ENCODE results near the gene MOB1B. TPM values are rescaled to one million over a fixed set of nuclear protein-coding genes. Genes with fewer than 3 reads are reported as not detected.

The MOB1B gene
- polyA plus RNA-seq, 2 donors = 2.8 to 3.4 TPM

DNA sequence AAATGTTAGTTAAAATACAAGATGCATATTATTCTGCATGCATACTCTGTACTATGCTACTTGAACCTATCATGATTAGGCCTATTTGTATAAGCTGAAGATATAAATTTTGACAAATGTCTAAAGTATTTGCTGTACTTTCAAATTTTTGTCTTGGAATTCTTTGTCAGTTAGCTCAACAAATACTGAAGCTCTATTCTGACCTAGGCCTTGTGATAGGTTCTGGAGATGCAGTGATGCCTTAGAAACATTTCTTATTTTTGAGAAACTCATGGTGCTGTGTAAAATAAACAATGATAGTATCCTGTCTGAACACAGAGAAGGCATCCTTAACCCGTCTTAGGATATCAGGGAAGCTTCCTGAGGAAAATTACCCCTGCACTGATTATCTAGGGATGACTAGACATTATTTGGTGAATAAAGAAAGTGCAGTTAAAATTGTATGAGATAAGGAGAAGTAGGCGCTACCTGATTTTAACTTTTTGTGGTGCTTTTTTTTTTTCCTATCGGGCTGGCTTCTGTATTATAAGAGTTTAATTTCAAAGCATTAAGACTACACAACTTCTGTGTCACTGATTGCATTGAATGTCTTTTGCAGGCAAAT lies 43.4 kb downstream of the MOB1B start:
- no peak overlapping the region for H3K27ac ChIP-seq (ENCODE audit: low read depth in 2 of 2, low read length in 1 of 2)
- H3K36me3 ChIP-seq (ENCODE audit: control insufficient read depth in 2 of 2, insufficient read depth in 2 of 2, low read length in 1 of 2) = no peaks in the 10 kb centered on the region
- H3K27me3 ChIP-seq (ENCODE audit: control insufficient read depth in 1 of 2, insufficient read depth in 2 of 2, low read length in 2 of 2) = no peaks in the 10 kb centered on the region
- no peaks in the 10 kb centered on the region for H3K9me3 ChIP-seq (ENCODE audit: control insufficient read depth in 2 of 2, insufficient read depth in 1 of 2, low read depth in 1 of 2, low read length in 1 of 2)
- WGBS, 2 donors = 84 to 89% methylated on average over 3 of the region's 3 CpGs
- H3K4me3 ChIP-seq (ENCODE audit: low read depth in 1 of 2, low read length in 2 of 2) = no peak overlapping the region
- no peaks in the 10 kb centered on the region for H3K4me1 ChIP-seq (ENCODE audit: control insufficient read depth in 2 of 2, insufficient read depth in 2 of 2, low read length in 1 of 2)

DNA sequence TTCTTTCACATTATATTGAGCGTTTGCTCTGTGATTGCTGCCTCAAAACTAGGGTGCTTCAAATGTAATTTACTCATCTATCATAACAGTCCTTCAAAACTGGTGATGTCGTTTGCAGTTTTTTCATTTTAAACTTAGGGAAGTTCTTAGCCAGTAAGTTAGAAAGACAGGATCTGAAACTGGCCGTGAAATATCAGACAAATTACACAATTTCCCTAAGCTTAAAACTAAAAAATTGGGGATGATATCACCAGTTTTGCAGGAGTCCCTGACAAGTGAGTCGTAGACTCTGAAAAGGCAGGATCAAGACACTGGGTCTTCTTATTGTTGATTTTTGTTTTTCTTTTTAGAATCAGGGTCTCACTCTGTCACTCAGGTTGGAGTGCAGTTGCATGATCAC lies 44.8 kb downstream of the MOB1B start:
- no peaks in the 10 kb centered on the region for H3K36me3 ChIP-seq (ENCODE audit: control insufficient read depth in 2 of 2, insufficient read depth in 2 of 2, low read length in 1 of 2)
- no peak overlapping the region for H3K27ac ChIP-seq (ENCODE audit: low read depth in 2 of 2, low read length in 1 of 2)
- WGBS, 2 donors = 85 to 86% methylated on average over 4 of the region's 4 CpGs

DNA sequence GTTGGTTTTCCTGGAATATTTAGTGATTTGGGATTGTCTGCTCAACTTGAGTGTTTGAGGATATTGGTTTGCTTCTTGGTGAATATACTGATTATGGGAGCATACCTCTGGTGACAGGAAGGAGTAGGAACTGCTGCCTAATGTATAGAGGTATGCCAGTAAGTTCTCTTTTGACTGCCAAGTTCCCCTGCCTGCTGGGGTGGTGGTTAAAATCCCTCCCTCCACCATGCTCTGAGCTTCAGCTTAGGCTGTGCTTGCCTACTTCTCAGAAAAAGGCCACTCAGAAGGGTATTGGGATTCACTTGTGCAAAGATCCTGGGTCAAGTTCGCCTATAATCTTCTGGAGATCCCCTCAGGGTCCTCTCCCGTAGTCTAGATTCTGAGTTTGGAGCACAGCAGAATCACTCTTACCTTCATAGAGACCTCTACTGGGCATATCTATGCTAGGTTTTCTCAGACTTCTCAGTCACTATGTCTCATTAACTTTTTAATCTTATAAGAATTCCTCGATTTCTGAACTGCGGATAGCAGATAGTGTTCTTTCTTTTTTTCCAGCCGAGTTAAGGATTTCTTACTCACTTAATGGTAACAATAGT lies 46.6 kb downstream of the MOB1B start:
- Histone ChIP-seq H3K4me1 (ENCODE audit: control insufficient read depth in 2 of 2, insufficient read depth in 2 of 2, low read length in 1 of 2) (no peaks in the 10 kb centered on the region), H3K9me3 (ENCODE audit: control insufficient read depth in 2 of 2, insufficient read depth in 1 of 2, low read depth in 1 of 2, low read length in 1 of 2) (no peaks in the 10 kb centered on the region), H3K27me3 (ENCODE audit: control insufficient read depth in 1 of 2, insufficient read depth in 2 of 2, low read length in 2 of 2) (no peaks in the 10 kb centered on the region), H3K27ac (ENCODE audit: low read depth in 2 of 2, low read length in 1 of 2) (no peak overlapping the region), H3K4me3 (ENCODE audit: low read depth in 1 of 2, low read length in 2 of 2) (no peak overlapping the region), H3K36me3 (ENCODE audit: control insufficient read depth in 2 of 2, insufficient read depth in 2 of 2, low read length in 1 of 2) (no peaks in the 10 kb centered on the region)
- 79 to 86% methylated on average over 5 of the region's 5 CpGs for WGBS, 2 donors

More for the DNA sequence above, 44.8 kb downstream of the MOB1B start:
- no peak overlapping the region for H3K4me3 ChIP-seq (ENCODE audit: low read depth in 1 of 2, low read length in 2 of 2)
- no peaks in the 10 kb centered on the region for H3K4me1 ChIP-seq (ENCODE audit: control insufficient read depth in 2 of 2, insufficient read depth in 2 of 2, low read length in 1 of 2)
- no peaks in the 10 kb centered on the region for H3K27me3 ChIP-seq (ENCODE audit: control insufficient read depth in 1 of 2, insufficient read depth in 2 of 2, low read length in 2 of 2)
- no peaks in the 10 kb centered on the region for H3K9me3 ChIP-seq (ENCODE audit: control insufficient read depth in 2 of 2, insufficient read depth in 1 of 2, low read depth in 1 of 2, low read length in 1 of 2)

DNA sequence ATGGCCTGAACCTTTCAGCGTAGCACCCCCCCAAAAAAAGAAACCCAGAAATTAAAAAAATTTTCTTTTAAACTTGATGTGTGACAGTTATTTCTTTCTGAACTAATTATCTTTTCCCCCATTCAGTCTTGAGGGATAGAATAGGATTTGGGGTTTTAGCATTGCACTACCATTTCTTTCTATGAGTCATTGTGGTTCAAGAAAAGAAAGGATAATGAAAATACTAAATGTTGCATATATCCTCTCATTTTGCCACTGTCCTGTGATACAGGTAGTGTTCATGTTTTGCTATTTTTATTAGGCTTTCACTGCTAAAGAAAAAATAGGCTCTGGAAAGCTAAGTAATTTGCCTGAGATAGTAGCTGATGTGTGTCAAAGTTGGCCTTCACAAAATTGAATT lies 51.9 kb downstream of the MOB1B start:
- H3K36me3 ChIP-seq (ENCODE audit: control insufficient read depth in 2 of 2, insufficient read depth in 2 of 2, low read length in 1 of 2) = no peaks in the 10 kb centered on the region
- no peaks in the 10 kb centered on the region for H3K9me3 ChIP-seq (ENCODE audit: control insufficient read depth in 2 of 2, insufficient read depth in 1 of 2, low read depth in 1 of 2, low read length in 1 of 2)
- no peaks in the 10 kb centered on the region for H3K27me3 ChIP-seq (ENCODE audit: control insufficient read depth in 1 of 2, insufficient read depth in 2 of 2, low read length in 2 of 2)
- H3K4me1 ChIP-seq (ENCODE audit: control insufficient read depth in 2 of 2, insufficient read depth in 2 of 2, low read length in 1 of 2) = no peaks in the 10 kb centered on the region
- 90 to 100% methylated on average over 1 of the region's 1 CpG for WGBS, 2 donors
- no peak overlapping the region for H3K27ac ChIP-seq (ENCODE audit: low read depth in 2 of 2, low read length in 1 of 2)
- no peak overlapping the region for H3K4me3 ChIP-seq (ENCODE audit: low read depth in 1 of 2, low read length in 2 of 2)

DNA sequence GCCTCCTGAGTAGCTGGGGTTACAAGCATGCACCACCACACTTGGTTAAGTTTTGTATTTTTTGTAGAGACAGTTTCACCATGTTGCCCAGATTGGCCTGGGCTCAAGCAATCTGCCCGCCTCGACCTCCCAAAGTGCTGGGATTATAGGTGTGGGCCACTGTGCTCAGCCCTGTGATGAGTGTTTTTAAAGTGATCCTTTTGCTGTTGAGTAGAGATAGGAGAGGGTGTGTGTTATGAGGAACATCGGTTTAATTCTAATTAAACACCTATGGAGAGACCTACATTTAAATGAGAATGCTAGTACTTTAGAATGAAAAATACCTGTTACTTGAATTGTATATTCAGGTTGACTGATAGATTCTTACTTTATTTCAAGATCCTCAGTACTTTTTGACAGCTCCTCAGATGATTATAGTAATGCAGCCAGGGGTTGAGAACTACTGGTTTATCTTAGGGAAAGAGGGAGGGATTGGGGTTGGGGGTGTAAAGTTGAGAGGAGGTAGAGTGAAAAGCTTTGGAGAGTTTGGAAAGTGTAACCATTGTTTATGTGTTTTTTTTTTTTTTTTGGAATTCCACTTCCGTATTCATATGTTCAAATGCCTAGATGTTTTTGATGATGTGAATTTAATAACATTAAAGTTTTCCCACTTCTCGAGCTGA lies 54.5 kb downstream of the MOB1B start:
- H3K9me3 ChIP-seq (ENCODE audit: control insufficient read depth in 2 of 2, insufficient read depth in 1 of 2, low read depth in 1 of 2, low read length in 1 of 2) = no peaks in the 10 kb centered on the region
- H3K27ac ChIP-seq (ENCODE audit: low read depth in 2 of 2, low read length in 1 of 2) = no peak overlapping the region
- H3K27me3 ChIP-seq (ENCODE audit: control insufficient read depth in 1 of 2, insufficient read depth in 2 of 2, low read length in 2 of 2) = no peaks in the 10 kb centered on the region
- no peak overlapping the region for H3K4me3 ChIP-seq (ENCODE audit: low read depth in 1 of 2, low read length in 2 of 2)
- no peaks in the 10 kb centered on the region for H3K36me3 ChIP-seq (ENCODE audit: control insufficient read depth in 2 of 2, insufficient read depth in 2 of 2, low read length in 1 of 2)
- no peaks in the 10 kb centered on the region for H3K4me1 ChIP-seq (ENCODE audit: control insufficient read depth in 2 of 2, insufficient read depth in 2 of 2, low read length in 1 of 2)
- 77 to 81% methylated on average over 5 of the region's 5 CpGs for WGBS, 2 donors

DNA sequence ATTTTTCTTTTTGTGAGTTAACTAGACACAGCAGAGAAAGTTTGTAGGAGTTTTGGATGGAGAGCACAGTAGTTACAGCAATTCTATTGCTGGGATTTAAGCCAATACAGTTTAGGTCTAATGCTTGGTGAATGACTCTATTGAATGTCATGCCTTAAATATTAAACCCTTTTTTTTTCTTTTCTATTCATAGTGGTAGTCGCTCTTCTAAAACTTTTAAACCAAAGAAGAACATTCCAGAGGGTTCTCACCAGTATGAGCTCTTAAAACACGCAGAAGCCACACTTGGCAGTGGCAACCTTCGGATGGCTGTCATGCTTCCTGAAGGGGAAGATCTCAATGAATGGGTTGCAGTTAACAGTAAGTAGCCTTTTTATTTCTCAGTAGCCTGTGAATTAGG lies 56.5 kb downstream of the MOB1B start:
- H3K36me3 ChIP-seq (ENCODE audit: control insufficient read depth in 2 of 2, insufficient read depth in 2 of 2, low read length in 1 of 2) = no peaks in the 10 kb centered on the region
- no peak overlapping the region for H3K4me3 ChIP-seq (ENCODE audit: low read depth in 1 of 2, low read length in 2 of 2)
- no peaks in the 10 kb centered on the region for H3K4me1 ChIP-seq (ENCODE audit: control insufficient read depth in 2 of 2, insufficient read depth in 2 of 2, low read length in 1 of 2)
- H3K27me3 ChIP-seq (ENCODE audit: control insufficient read depth in 1 of 2, insufficient read depth in 2 of 2, low read length in 2 of 2) = no peaks in the 10 kb centered on the region
- H3K9me3 ChIP-seq (ENCODE audit: control insufficient read depth in 2 of 2, insufficient read depth in 1 of 2, low read depth in 1 of 2, low read length in 1 of 2) = no peaks in the 10 kb centered on the region
- no peak overlapping the region for H3K27ac ChIP-seq (ENCODE audit: low read depth in 2 of 2, low read length in 1 of 2)
- 66 to 74% methylated on average over 3 of the region's 3 CpGs for WGBS, 2 donors

DNA sequence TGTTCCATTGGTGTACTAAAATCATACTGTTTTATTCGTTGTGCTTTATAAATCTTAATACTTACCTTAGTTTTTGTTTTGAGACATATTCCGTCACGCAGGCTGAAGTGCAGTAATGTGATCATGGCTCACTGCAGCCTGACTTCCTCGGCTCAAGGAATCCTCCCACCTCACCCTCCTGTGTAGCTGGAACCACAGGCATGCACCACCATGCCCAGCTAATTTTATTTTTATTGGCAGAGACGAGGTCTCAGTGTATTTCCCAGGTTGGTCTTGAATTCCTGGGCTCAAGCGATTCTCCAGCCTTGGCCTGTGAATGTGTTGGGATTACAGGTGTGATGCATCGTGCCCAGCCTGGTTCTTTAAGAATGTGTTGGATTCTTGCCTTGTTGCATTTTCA lies 66.9 kb downstream of the MOB1B start:
- Histone ChIP-seq H3K4me1 (ENCODE audit: control insufficient read depth in 2 of 2, insufficient read depth in 2 of 2, low read length in 1 of 2) (no peaks in the 10 kb centered on the region), H3K4me3 (ENCODE audit: low read depth in 1 of 2, low read length in 2 of 2) (no peak overlapping the region), H3K36me3 (ENCODE audit: control insufficient read depth in 2 of 2, insufficient read depth in 2 of 2, low read length in 1 of 2) (no peaks in the 10 kb centered on the region), H3K27ac (ENCODE audit: low read depth in 2 of 2, low read length in 1 of 2) (no peak overlapping the region), H3K27me3 (ENCODE audit: control insufficient read depth in 1 of 2, insufficient read depth in 2 of 2, low read length in 2 of 2) (no peaks in the 10 kb centered on the region), H3K9me3 (ENCODE audit: control insufficient read depth in 2 of 2, insufficient read depth in 1 of 2, low read depth in 1 of 2, low read length in 1 of 2) (no peaks in the 10 kb centered on the region)
- 66 to 71% methylated on average over 7 of the region's 7 CpGs for WGBS, 2 donors

DNA sequence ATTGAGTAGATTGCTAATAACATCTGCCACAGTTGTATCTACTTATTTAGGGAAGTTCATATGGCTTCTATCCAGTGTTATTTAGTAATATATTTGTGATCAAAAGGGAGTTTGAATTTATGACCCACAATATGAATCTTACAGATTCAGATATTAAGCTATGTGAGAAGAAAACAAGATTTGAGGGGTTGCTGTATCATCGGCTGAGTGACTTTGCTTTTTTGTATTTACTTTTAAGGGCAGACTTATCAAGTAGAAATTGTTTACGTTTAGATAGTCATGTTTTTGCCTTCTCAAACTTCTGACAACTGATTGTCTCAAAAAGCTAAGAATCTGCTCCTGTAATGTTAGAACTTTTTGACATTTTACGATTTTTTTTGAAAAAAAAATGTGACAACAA lies 74.1 kb downstream of the MOB1B start:
- no peaks in the 10 kb centered on the region for H3K27me3 ChIP-seq (ENCODE audit: control insufficient read depth in 1 of 2, insufficient read depth in 2 of 2, low read length in 2 of 2)
- no peaks in the 10 kb centered on the region for H3K4me1 ChIP-seq (ENCODE audit: control insufficient read depth in 2 of 2, insufficient read depth in 2 of 2, low read length in 1 of 2)
- WGBS, 2 donors = 79 to 89% methylated on average over 3 of the region's 3 CpGs
- H3K9me3 ChIP-seq (ENCODE audit: control insufficient read depth in 2 of 2, insufficient read depth in 1 of 2, low read depth in 1 of 2, low read length in 1 of 2) = no peaks in the 10 kb centered on the region
- no peak overlapping the region for H3K4me3 ChIP-seq (ENCODE audit: low read depth in 1 of 2, low read length in 2 of 2)
- no peaks in the 10 kb centered on the region for H3K36me3 ChIP-seq (ENCODE audit: control insufficient read depth in 2 of 2, insufficient read depth in 2 of 2, low read length in 1 of 2)
- no peak overlapping the region for H3K27ac ChIP-seq (ENCODE audit: low read depth in 2 of 2, low read length in 1 of 2)

DNA sequence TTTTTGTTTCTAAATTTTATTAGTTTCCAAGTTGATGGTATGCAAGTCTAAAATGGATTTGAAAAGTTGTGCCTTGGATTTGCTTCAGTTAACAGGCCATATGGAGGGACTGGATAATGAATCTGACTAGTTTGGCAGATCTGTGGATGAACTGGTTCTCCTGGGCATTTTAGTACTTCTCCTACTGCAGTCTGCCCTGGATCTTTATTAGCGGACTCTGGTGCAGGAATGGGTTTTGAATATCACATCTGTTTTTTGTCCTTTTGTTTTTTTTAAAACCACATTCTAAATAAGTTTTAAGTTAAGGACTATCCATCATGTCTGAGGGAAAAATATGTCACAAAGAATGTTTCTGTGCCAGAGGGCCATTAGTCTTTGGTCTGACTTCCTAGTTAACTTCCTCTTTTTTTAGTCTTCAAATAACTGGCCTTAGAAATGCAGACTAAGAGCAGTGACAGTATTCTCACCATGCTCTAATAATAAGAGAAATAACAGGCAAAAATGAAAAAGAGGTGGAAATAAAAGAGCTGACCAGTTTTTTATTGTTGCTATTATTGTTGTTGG lies 77.4 kb downstream of the MOB1B start:
- no peaks in the 10 kb centered on the region for H3K9me3 ChIP-seq (ENCODE audit: control insufficient read depth in 2 of 2, insufficient read depth in 1 of 2, low read depth in 1 of 2, low read length in 1 of 2)
- no peak overlapping the region for H3K4me3 ChIP-seq (ENCODE audit: low read depth in 1 of 2, low read length in 2 of 2)
- WGBS, 2 donors = 83 to 89% methylated on average over 1 of the region's 1 CpG
- no peak overlapping the region for H3K27ac ChIP-seq (ENCODE audit: low read depth in 2 of 2, low read length in 1 of 2)
- H3K36me3 ChIP-seq (ENCODE audit: control insufficient read depth in 2 of 2, insufficient read depth in 2 of 2, low read length in 1 of 2) = no peaks in the 10 kb centered on the region
- no peaks in the 10 kb centered on the region for H3K27me3 ChIP-seq (ENCODE audit: control insufficient read depth in 1 of 2, insufficient read depth in 2 of 2, low read length in 2 of 2)
- no peaks in the 10 kb centered on the region for H3K4me1 ChIP-seq (ENCODE audit: control insufficient read depth in 2 of 2, insufficient read depth in 2 of 2, low read length in 1 of 2)

DNA sequence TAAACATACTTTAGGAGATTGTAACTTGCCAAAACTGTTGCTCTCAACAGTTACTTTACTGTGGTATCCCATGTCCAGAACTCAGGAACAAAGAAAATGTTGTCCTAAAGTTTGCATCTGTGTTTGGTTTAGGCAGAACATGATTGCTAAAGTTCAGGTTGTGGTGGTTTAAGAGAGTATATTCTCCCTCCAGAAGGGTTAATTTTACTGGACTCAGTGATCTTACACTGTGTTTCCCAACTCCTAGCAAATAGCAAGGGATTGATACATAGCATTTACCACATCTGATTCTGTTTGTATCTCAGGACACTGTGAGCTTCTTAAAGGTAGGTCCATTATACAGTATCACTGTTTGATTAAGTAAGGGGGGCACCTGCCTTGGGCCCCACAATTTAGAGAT lies 78.0 kb downstream of the MOB1B start:
- H3K4me3 ChIP-seq (ENCODE audit: low read depth in 1 of 2, low read length in 2 of 2) = no peak overlapping the region
- no peaks in the 10 kb centered on the region for H3K4me1 ChIP-seq (ENCODE audit: control insufficient read depth in 2 of 2, insufficient read depth in 2 of 2, low read length in 1 of 2)
- no peak overlapping the region for H3K27ac ChIP-seq (ENCODE audit: low read depth in 2 of 2, low read length in 1 of 2)
- no peaks in the 10 kb centered on the region for H3K9me3 ChIP-seq (ENCODE audit: control insufficient read depth in 2 of 2, insufficient read depth in 1 of 2, low read depth in 1 of 2, low read length in 1 of 2)
- H3K27me3 ChIP-seq (ENCODE audit: control insufficient read depth in 1 of 2, insufficient read depth in 2 of 2, low read length in 2 of 2) = no peaks in the 10 kb centered on the region
- no peaks in the 10 kb centered on the region for H3K36me3 ChIP-seq (ENCODE audit: control insufficient read depth in 2 of 2, insufficient read depth in 2 of 2, low read length in 1 of 2)
